GM23248 (cell line): ENCODE measurements around the gene POLR3C. TPM values are rescaled to one million over a fixed set of nuclear protein-coding genes. Genes with fewer than 3 reads are reported as not detected.

Experiments
- DNase-seq: peaks from one replicate; pipeline ENCODE4 v3.0.0-alpha.2; 2015
- H2AFZ ChIP-seq: fragments of 200-600 bp; sonication (generic); 2 replicates; pipeline ENCODE4 v1.6.1; 2016; ENCODE audit warnings: antibody characterized with exemption
- H3F3A ChIP-seq: fragments of 200-600 bp; sonication (generic); 2 replicates; pipeline ENCODE4 v1.6.1; 2016; ENCODE audit warnings: mild to moderate bottlenecking, antibody characterized with exemption, mixed run types; ENCODE audit not compliant: insufficient read depth
- H3K27ac ChIP-seq: fragments of 200-600 bp; sonication (generic); 2 replicates; pipeline ENCODE4 v1.5.1; 2016; ENCODE audit warnings: mild to moderate bottlenecking
- H3K27me3 ChIP-seq: fragments of 200-600 bp; sonication (generic); replicated peaks from 2 replicates; pipeline ENCODE4 v1.6.1; 2016; ENCODE audit warnings: mild to moderate bottlenecking; ENCODE audit not compliant: insufficient read depth
- H3K36me3 ChIP-seq: fragments of 200-600 bp; sonication (generic); 2 replicates; pipeline ENCODE4 v1.6.1; 2016; ENCODE audit warnings: low read depth, mild to moderate bottlenecking
- H3K4me1 ChIP-seq: fragments of 200-600 bp; sonication (generic); 2 replicates; pipeline ENCODE4 v1.6.1; 2016; ENCODE audit warnings: mild to moderate bottlenecking; ENCODE audit not compliant: insufficient read depth
- H3K4me2 ChIP-seq: fragments of 200-600 bp; sonication (generic); one replicate; pipeline ENCODE4 v1.6.1; 2016; ENCODE audit warnings: mild to moderate bottlenecking; ENCODE audit not compliant: unreplicated experiment
- H3K4me3 ChIP-seq: fragments of 200-600 bp; sonication (generic); 2 replicates; pipeline ENCODE4 v1.5.1; 2016; ENCODE audit warnings: mild to moderate bottlenecking
- H3K79me2 ChIP-seq: fragments of 200-600 bp; sonication (generic); 2 replicates; pipeline ENCODE4 v1.6.1; 2016; ENCODE audit warnings: mild to moderate bottlenecking; ENCODE audit not compliant: insufficient read depth
- H3K9ac ChIP-seq: fragments of 200-600 bp; sonication (generic); 2 replicates; pipeline ENCODE4 v1.6.1; 2016; ENCODE audit warnings: mild to moderate bottlenecking
- H3K9me2 ChIP-seq: fragments of 200-600 bp; sonication (generic); 2 replicates; pipeline ENCODE4 v1.6.1; 2016; ENCODE audit warnings: mixed run types, mild to moderate bottlenecking, moderate library complexity; ENCODE audit not compliant: insufficient read depth
- H3K9me3 ChIP-seq: fragments of 200-600 bp; sonication (generic); one replicate; pipeline ENCODE4 v1.6.1; 2017; ENCODE audit warnings: low read depth
- H4K20me1 ChIP-seq: fragments of 200-600 bp; sonication (generic); 2 replicates; pipeline ENCODE4 v1.6.0; 2016; ENCODE audit not compliant: insufficient read depth
- EZH2 ChIP-seq: fragments of 200-600 bp; sonication (generic); IDR thresholded peaks from 2 replicates; pipeline ENCODE4 v1.6.1; 2018; ENCODE audit warnings: antibody characterized with exemption, mild to moderate bottlenecking; ENCODE audit not compliant: insufficient read depth, poor library complexity, severe bottlenecking
- EZH2phosphoT487 ChIP-seq: fragments of 200-600 bp; sonication (generic); IDR thresholded peaks from 2 replicates; pipeline ENCODE4 v1.6.1; 2018; ENCODE audit warnings: antibody characterized with exemption, moderate library complexity, mild to moderate bottlenecking, low read depth; ENCODE audit not compliant: insufficient read depth
- WGBS, 2 experiments: methylation state at CpG; one replicate each; pipeline ENCODE4 v1.1.6; 2015 to 2017; ENCODE audit warnings: low lambda C conversion rate in 2 of 2, low coverage in 1 of 2; ENCODE audit errors: missing lambda C conversion rate in 2 of 2; 5-methylcytosine and 5-hydroxymethylcytosine counted together
- in situ Hi-C: fragments of 300-500 bp; cut with MboI; formaldehyde crosslinking; loops from 2 replicates; pipeline ENCODE4 v1.15.0; 2020
- polyA plus RNA-seq: library from polyadenylated mRNA; unstranded; fragments of >200 nt; fragmentation: Nextera tagmentation; extraction: Ambion mirVana; gene quantifications from 2 replicates; pipeline ENCODE4 v1.2.1, GENCODE V29; 2016
- total RNA-seq: library from RNA; depleted of rRNA; stranded (reverse); fragments of >200 nt; shearing (Covaris generic); gene quantifications from 2 replicates; pipeline ENCODE4 v1.2.3, GENCODE V29; 2014

Gene POLR3C
- total and polyA plus RNA-seq, 2 experiments from 2014 or later: 39.0 to 42.2 TPM

- Histone ChIP-seq H2AFZ (no peak overlapping the region), H3K36me3 (no peaks in the 10 kb centered on the region), H3K9me2 (no peaks in the 10 kb centered on the region), H3K4me3 (no peak overlapping the region), H3F3A (no peaks in the 10 kb centered on the region), H3K27me3 (no peaks in the 10 kb centered on the region), H3K4me1 (no peaks in the 10 kb centered on the region), H3K9ac (no peak overlapping the region), H3K79me2 (no peaks in the 10 kb centered on the region), H3K4me2 (no peak overlapping the region), H3K27ac (no peak overlapping the region), H3K9me3 (no peaks in the 10 kb centered on the region), H4K20me1 (no peaks in the 10 kb centered on the region)
- in situ Hi-C loops: no loop called here
- WGBS, 2 experiments: 90 to 96% methylated on average over 7 of the region's 7 CpGs
- TF ChIP-seq EZH2 (no peak), EZH2phosphoT487 (no peak)
- DNase-seq: no peak
Measured at GRCh38 chr1:145877923-145878486, 54.0 kb downstream of the POLR3C start.

GRCh38 chr1:145878724-145879123 is 54.7 kb downstream of the POLR3C start:
- TF ChIP-seq EZH2phosphoT487: no peak
- no peak for TF ChIP-seq EZH2
- H2AFZ ChIP-seq: no peak overlapping the region
- 0 out of 2 replicates have a peak, but pooled peaks cover under 1% of the 10 kb centered on the region for H3F3A ChIP-seq
- no peaks in the 10 kb centered on the region for H3K36me3 ChIP-seq
- 82 to 85% methylated on average over 2 of the region's 2 CpGs for WGBS, 2 experiments
- H3K9me3 ChIP-seq: no peaks in the 10 kb centered on the region
- no peaks in the 10 kb centered on the region for H3K79me2 ChIP-seq
- peak; percentile 34 for DNase-seq
- H3K4me1 ChIP-seq: no peaks in the 10 kb centered on the region
- no peak overlapping the region for H3K9ac ChIP-seq
- no peaks in the 10 kb centered on the region for H3K9me2 ChIP-seq
- H3K27me3 ChIP-seq: no peaks in the 10 kb centered on the region
- no peak overlapping the region for H3K4me2 ChIP-seq
- in situ Hi-C loops: no loop called here
- no peaks in the 10 kb centered on the region for H4K20me1 ChIP-seq
- H3K27ac ChIP-seq: no peak overlapping the region
- H3K4me3 ChIP-seq: no peak overlapping the region

- H3K9me2 ChIP-seq: no peaks in the 10 kb centered on the region
- H3K4me1 ChIP-seq: peaks cover 6% of the 10 kb centered on the region
- no peak overlapping the region for H3K4me3 ChIP-seq
- no peak overlapping the region for H2AFZ ChIP-seq
- H3K79me2 ChIP-seq: no peaks in the 10 kb centered on the region
- no peak for TF ChIP-seq EZH2phosphoT487
- no peak for TF ChIP-seq EZH2
- WGBS, 2 experiments: 60 to 65% methylated on average over 5 of the region's 5 CpGs
- H3K4me2 ChIP-seq: no peak overlapping the region
- no peak overlapping the region for H3K9ac ChIP-seq
- no peaks in the 10 kb centered on the region for H3K9me3 ChIP-seq
- no peak overlapping the region for H3K27ac ChIP-seq
- no peaks in the 10 kb centered on the region for H3K36me3 ChIP-seq
- in situ Hi-C loops: no loop called here
- peaks cover 11% of the 10 kb centered on the region; the same call in 1 of the 2 replicates for H3F3A ChIP-seq
- H4K20me1 ChIP-seq: no peaks in the 10 kb centered on the region
- no peak for DNase-seq
- no peaks in the 10 kb centered on the region for H3K27me3 ChIP-seq
Measured at GRCh38 chr1:145879775-145880174, 55.8 kb downstream of the POLR3C start.

- TF ChIP-seq EZH2: no peak
- TF ChIP-seq EZH2phosphoT487: no peak
- no peaks in the 10 kb centered on the region for H3K79me2 ChIP-seq
- peaks cover 17% of the 10 kb centered on the region; the same call in 1 of the 2 replicates for H3F3A ChIP-seq
- H3K4me2 ChIP-seq: peak overlapping the region; percentile 81
- H3K9me3 ChIP-seq: no peaks in the 10 kb centered on the region
- 81 to 100% methylated on average over 1 of the region's 1 CpG for WGBS, 2 experiments
- peak; percentile 88 for DNase-seq
- no peaks in the 10 kb centered on the region for H3K36me3 ChIP-seq
- no peak overlapping the region for H3K9ac ChIP-seq
- in situ Hi-C loops: no loop called here
- no peaks in the 10 kb centered on the region for H4K20me1 ChIP-seq
- H3K9me2 ChIP-seq: no peaks in the 10 kb centered on the region
- no peaks in the 10 kb centered on the region for H3K27me3 ChIP-seq
- peaks cover 15% of the 10 kb centered on the region for H3K4me1 ChIP-seq
- H2AFZ ChIP-seq: no peak overlapping the region
- H3K27ac ChIP-seq: peak overlapping the region; percentile 38
- no peak overlapping the region for H3K4me3 ChIP-seq
Measured at GRCh38 chr1:145884675-145885074, 60.7 kb downstream of the POLR3C start.
